Measurements from ENCODE around the gene RAB10. TPM values are rescaled to one million over a fixed set of nuclear protein-coding genes. Genes with fewer than 3 reads are reported as not detected.

Gene RAB10
- polyA plus RNA-seq, 1 donor (not counting 4 experiments of a cell fraction or from before 2014, with no cell fraction given), result 252 TPM

GRCh38 chr2:26008851-26009566 lies 24.9 kb upstream of the RAB10 start:
- FAIRE-seq (peak; percentile 92), DNase-seq (ENCODE audit: low read depth, low spot score) (peak; percentile 100)
- Histone ChIP-seq H3K4me2 (ENCODE audit: control insufficient read depth, extremely low read depth, insufficient read depth, low read depth, low read length) (peak overlapping the region; percentile 64), H3K36me3 (ENCODE audit: control insufficient read depth in 2 of 2, extremely low read depth in 1 of 2, insufficient read depth in 2 of 2, low read length in 2 of 2) (no peaks in the 10 kb centered on the region), H3K27me3 (ENCODE audit: control insufficient read depth, extremely low read depth, insufficient read depth, low read length) (no peaks in the 10 kb centered on the region), H3K9me1 (ENCODE audit: control insufficient read depth, extremely low read depth, insufficient read depth, low read length) (peaks cover 3% of the 10 kb centered on the region), H2AFZ (ENCODE audit: control insufficient read depth, low read length) (no peak overlapping the region), H3K4me1 (ENCODE audit: control insufficient read depth, extremely low read depth, insufficient read depth, low read length) (peaks cover 44% of the 10 kb centered on the region), H4K20me1 (ENCODE audit: control insufficient read depth, extremely low read depth, insufficient read depth, low read length) (no peaks in the 10 kb centered on the region), H3K79me2 (ENCODE audit: control insufficient read depth, insufficient read depth, low read length) (no peaks in the 10 kb centered on the region), H3K9ac (ENCODE audit: control insufficient read depth, extremely low read depth, insufficient read depth, low read length) (peak overlapping the region; percentile 63), H3K4me3 (ENCODE audit: control insufficient read depth in 2 of 3, extremely low read depth in 1 of 3, insufficient read depth in 2 of 3, low read depth in 1 of 3, low read length in 3 of 3) (peak overlapping the region in 1 of 3 experiments; percentile 30), H3K27ac (ENCODE audit: control insufficient read depth, insufficient read depth, low read length) (peak overlapping the region; percentile 91), H3K9me3 (ENCODE audit: control insufficient read depth, low read depth, low read length) (no peaks in the 10 kb centered on the region)
- TF ChIP-seq CTCF (optimal IDR thresholded peaks at IDR 0.05 in 1 of 3, IDR thresholded peaks at IDR 0.05 in 1 of 3, conservative IDR thresholded peaks at IDR 0.05 in 1 of 3; ENCODE audit: extremely low read depth in 1 of 3, insufficient read depth in 2 of 3, low read length in 3 of 3) (no peak), EZH2 (IDR thresholded peaks at IDR 0.05; ENCODE audit: low read length) (no peak)
- dilution Hi-C loops (cut with MboI; ENCODE audit: extremely low pct_ligation_motif_present, low sequenced_read_pairs), result no loop called here

GRCh38 chr2:26009567-26009963 lies 24.3 kb upstream of the RAB10 start:
- no peak for DNase-seq (ENCODE audit: low read depth, low spot score)
- peak overlapping the region; percentile 91 for H3K27ac ChIP-seq (ENCODE audit: control insufficient read depth, insufficient read depth, low read length)
- no peaks in the 10 kb centered on the region for H3K9me3 ChIP-seq (ENCODE audit: control insufficient read depth, low read depth, low read length)
- no peaks in the 10 kb centered on the region for H3K79me2 ChIP-seq (ENCODE audit: control insufficient read depth, insufficient read depth, low read length)
- H3K4me2 ChIP-seq (ENCODE audit: control insufficient read depth, extremely low read depth, insufficient read depth, low read depth, low read length), result peak overlapping the region; percentile 42
- H2AFZ ChIP-seq (ENCODE audit: control insufficient read depth, low read length), result no peak overlapping the region
- H3K9ac ChIP-seq (ENCODE audit: control insufficient read depth, extremely low read depth, insufficient read depth, low read length), result no peak overlapping the region
- peak overlapping the region in 1 of 3 experiments; percentile 30 for H3K4me3 ChIP-seq (ENCODE audit: control insufficient read depth in 2 of 3, extremely low read depth in 1 of 3, insufficient read depth in 2 of 3, low read depth in 1 of 3, low read length in 3 of 3)
- dilution Hi-C loops (cut with MboI; ENCODE audit: extremely low pct_ligation_motif_present, low sequenced_read_pairs), result no loop called here
- no peaks in the 10 kb centered on the region for H4K20me1 ChIP-seq (ENCODE audit: control insufficient read depth, extremely low read depth, insufficient read depth, low read length)
- H3K27me3 ChIP-seq (ENCODE audit: control insufficient read depth, extremely low read depth, insufficient read depth, low read length), result no peaks in the 10 kb centered on the region
- TF ChIP-seq EZH2 (IDR thresholded peaks at IDR 0.05; ENCODE audit: low read length) (no peak), CTCF (optimal IDR thresholded peaks at IDR 0.05 in 1 of 3, IDR thresholded peaks at IDR 0.05 in 1 of 3, conservative IDR thresholded peaks at IDR 0.05 in 1 of 3; ENCODE audit: extremely low read depth in 1 of 3, insufficient read depth in 2 of 3, low read length in 3 of 3) (no peak)
- no peak for FAIRE-seq
- H3K36me3 ChIP-seq (ENCODE audit: control insufficient read depth in 2 of 2, extremely low read depth in 1 of 2, insufficient read depth in 2 of 2, low read length in 2 of 2), result no peaks in the 10 kb centered on the region
- H3K4me1 ChIP-seq (ENCODE audit: control insufficient read depth, extremely low read depth, insufficient read depth, low read length), result peaks cover 44% of the 10 kb centered on the region
- H3K9me1 ChIP-seq (ENCODE audit: control insufficient read depth, extremely low read depth, insufficient read depth, low read length), result peaks cover 3% of the 10 kb centered on the region

Measured in keratinocyte (primary cell).